Renal pelvis (tissue), 12 donors: Measurements from ENCODE around the gene BORA. TPM values are rescaled to one million over a fixed set of nuclear protein-coding genes. Genes with fewer than 3 reads are reported as not detected.
"Not testable (repeated sequence)": the region's sequence is repeated elsewhere in the genome, so short reads cannot be mapped to it uniquely, and the experiment has no call there.

Experiments used
- DNase-seq: peaks from one replicate; pipeline ENCODE4 v3.0.0-alpha.2; 2013
- long read RNA-seq, 16 experiments: transcript quantifications; one replicate each; lab custom pipeline, GENCODE V29; 2026
- polyA plus RNA-seq, 3 donors: library from polyadenylated mRNA; unstranded; fragments of 120-200 nt; gene quantifications; one replicate each; pipeline ENCODE4 v1.2.1, GENCODE V29; 2013; ENCODE audit not compliant: insufficient read length in 3 of 3

BORA gene
- polyA plus RNA-seq: 10 to 100 TPM in 1 of 3 donors, 1 to 10 TPM in 2; 9.1 to 10.1 (median 9.3) TPM
- long read RNA-seq, donor 1: 0 reads
- long read RNA-seq, donor 2, partial matches to known transcripts: 0 of 3 reads
- long read RNA-seq, donor 2, other reads (novel, unspliced or antisense): 0 of 3 reads
- long read RNA-seq, donor 3, partial matches to known transcripts: 0 of 2 reads
- long read RNA-seq, donor 3, other reads (novel, unspliced or antisense): 0 of 2 reads
- long read RNA-seq, donor 4, partial matches to known transcripts: 0 of 2 reads
- long read RNA-seq, donor 4, other reads (novel, unspliced or antisense): 0 of 2 reads
- long read RNA-seq, donor 5, partial matches to known transcripts: 14 of 14 reads
- long read RNA-seq, donor 5, other reads (novel, unspliced or antisense): 0 of 14 reads
- long read RNA-seq, donor 6: 0 reads
- long read RNA-seq, donor 7: 0 reads
- long read RNA-seq, donor 8: 0 reads
- long read RNA-seq, donor 9, partial matches to known transcripts: 51 of 51 reads
- long read RNA-seq, donor 9, other reads (novel, unspliced or antisense): 0 of 51 reads
- long read RNA-seq, donor 10, partial matches to known transcripts: 0 of 1 reads
- long read RNA-seq, donor 10, other reads (novel, unspliced or antisense): 0 of 1 reads
- long read RNA-seq, donor 11, partial matches to known transcripts: 0 of 1 reads
- long read RNA-seq, donor 11, other reads (novel, unspliced or antisense): 0 of 1 reads
- long read RNA-seq, donor 12, partial matches to known transcripts: 68 of 76 reads
- long read RNA-seq, donor 12, other reads (novel, unspliced or antisense): 7 of 76 reads
- long read RNA-seq, donor 13, partial matches to known transcripts: 11 of 12 reads
- long read RNA-seq, donor 13, other reads (novel, unspliced or antisense): 0 of 12 reads
- long read RNA-seq, donor 14: 0 reads
- long read RNA-seq, donor 15: 0 reads
- long read RNA-seq, donor 16, partial matches to known transcripts: 20 of 22 reads
- long read RNA-seq, donor 16, other reads (novel, unspliced or antisense): 0 of 22 reads

DNA sequence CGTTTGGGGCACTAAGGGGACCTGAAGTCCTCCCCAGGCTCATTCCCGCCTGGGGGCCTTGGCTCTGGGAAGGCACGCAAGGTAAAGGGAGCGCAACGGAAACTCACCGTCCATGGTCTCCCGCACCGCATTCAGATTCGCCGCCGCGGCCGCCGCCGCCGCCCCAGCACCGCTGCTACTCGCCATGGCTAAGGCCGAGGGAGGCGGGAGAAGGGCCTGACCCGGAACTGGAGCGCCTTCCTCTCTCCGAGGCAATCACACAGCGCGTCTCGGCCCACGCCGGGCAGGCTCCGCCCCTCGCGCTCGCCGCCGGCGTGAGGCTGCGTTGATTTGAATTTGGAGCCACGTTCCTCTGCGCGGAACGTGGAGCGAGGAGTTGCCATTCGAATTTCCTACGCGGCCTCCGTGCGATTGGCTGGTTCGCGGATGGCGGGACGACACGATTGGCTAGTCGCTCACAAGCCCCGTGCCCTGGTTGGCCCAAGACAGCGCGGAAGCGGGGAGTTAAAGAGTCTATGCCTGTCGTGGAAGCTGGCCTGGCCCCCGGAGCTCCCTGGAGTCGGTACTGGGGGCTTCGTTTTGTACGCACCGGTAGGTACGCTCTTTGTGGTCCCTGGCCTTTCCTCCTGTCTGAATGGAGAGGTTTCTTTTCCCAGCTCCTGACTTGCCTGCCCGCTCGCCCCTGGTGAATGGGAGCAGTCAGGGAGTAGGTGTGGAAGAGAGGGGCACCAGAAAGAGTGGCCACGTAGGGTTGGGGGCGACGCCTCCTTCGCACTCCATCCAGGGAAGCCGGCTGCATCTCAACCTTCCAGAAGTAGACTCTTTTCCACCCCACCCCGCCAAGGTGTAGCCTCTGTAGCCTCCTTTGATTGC lies at the start of gene BORA, which contains the start of gene MZT1:
Gene BORA, plus strand, starts transcription at position 507 of the 873 bp plus-strand sequence. CDS start 1,018 bp downstream, outside the sequence.
Gene MZT1, minus strand, starts transcription at position 213 of the 873 bp plus-strand sequence. Its CDS starts 27 bp downstream, at position 186.
- peak; percentile 96 for DNase-seq

DNA sequence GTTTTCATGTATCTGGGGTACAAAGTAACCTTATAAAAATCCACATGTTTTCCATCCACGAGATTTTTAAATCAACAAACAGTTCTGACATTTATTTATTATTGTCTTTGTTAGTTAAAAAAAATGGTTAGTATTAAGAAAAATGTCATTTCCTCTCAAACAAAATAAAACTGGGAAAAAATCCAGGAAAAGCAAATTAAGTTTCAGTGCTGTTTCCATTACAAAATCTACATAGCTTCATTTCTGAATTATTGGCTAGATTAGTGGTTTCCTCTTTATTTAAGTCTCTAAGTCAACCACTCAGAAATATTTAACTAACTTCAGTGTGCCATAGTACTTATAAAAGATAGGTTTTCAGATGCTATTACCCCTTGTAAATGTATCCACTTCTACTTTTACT lies 49.4 kb upstream of the BORA start:
- DNase-seq: peak; percentile 53

DNA sequence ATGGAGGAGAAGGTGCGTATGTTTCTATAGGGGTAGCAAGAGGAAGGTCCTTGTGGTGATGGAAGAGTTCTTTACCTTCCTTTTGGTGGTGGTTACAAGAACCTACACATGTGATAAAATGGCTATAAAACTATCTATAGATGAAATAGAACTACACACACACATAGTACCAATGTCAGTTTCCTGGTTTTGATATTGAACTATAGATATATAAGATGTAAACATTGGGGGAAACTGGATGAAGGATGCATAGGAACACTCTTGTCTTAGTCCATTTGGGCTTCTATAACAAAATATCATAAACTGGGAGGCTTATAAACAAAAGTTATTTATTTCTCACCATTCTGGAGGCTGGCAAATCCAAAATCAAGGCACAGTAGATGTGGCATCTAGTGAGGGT lies 47.4 kb upstream of the BORA start:
- DNase-seq: no peak

- no peak for DNase-seq
Observed at GRCh38 chr13:72686766-72687165, 41.0 kb upstream of the BORA start.

- no peak for DNase-seq
Observed at GRCh38 chr13:72689181-72689696, 38.5 kb upstream of the BORA start.

- no peak for DNase-seq
Observed at GRCh38 chr13:72692884-72693514, 34.7 kb upstream of the BORA start.

- no peak for DNase-seq
Observed at GRCh38 chr13:72693832-72694231, 33.9 kb upstream of the BORA start.

DNA sequence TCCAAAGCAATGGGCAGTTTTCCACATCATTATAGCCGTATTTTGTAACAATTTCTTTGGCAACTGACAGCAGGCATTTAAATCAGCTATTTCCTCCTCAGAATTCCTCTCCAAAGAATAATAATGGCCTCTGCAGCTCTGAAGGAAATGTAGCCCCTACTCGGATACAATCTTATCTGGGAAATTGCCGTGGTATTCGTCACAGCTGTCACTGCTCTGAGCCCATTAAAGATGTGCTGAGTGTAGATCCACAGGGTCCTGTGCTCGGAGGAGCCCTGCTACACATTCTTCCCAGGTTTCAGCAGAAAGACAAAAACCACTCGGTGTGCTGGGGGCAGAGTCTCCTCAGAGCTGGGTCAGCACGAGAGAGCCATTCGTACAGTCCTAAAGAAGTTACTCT lies 33.4 kb upstream of the BORA start:
- no peak for DNase-seq

DNA sequence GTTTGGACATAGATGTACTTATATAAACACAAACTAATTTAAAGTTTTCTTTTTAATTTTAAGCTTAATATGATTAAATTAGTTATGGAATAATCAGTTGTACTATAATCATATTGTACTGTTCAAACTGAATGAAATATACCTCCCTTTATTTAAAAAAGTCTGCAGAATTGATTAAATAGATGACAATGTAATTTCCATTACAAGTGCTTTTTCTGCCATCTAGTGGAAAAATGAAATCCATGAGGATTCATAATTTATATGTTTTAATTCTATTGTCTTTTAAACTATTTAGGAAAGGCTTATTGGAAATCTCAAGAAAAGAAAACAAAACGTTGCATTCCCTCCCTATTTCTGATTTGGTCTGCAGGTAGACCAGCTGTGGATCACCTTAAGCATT lies 31.1 kb upstream of the BORA start:
- no peak for DNase-seq

- DNase-seq: no peak
Observed at GRCh38 chr13:72698164-72698563, 29.6 kb upstream of the BORA start.

GRCh38 chr13:72700509-72700908 lies 27.2 kb upstream of the BORA start:
- DNase-seq: no peak

GRCh38 chr13:72716776-72717175 lies 10.9 kb upstream of the BORA start:
- no peak for DNase-seq

GRCh38 chr13:72726185-72726584 lies 1.5 kb upstream of the BORA start:
- not testable (repeated sequence) for DNase-seq

GRCh38 chr13:72726726-72727416 lies 852 bp upstream of the BORA start:
- peak; percentile 14 for DNase-seq

DNA sequence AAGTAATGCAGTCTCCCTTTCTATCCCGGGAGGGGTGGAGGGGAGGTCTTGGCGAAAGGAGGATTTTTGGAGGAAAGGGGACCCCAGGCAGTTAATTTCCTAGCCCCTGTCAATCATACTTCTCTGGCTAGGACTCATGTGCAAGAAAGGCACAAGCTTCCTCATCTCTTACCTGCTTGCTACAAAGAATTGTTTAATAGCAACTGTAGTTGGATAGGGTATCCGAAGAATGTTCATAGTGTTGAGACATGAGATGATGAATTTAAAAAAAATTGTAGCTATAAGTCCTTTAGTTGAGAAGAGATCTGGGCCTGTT lies 525 bp downstream of the BORA start:
- DNase-seq: peak; percentile 9

DNA sequence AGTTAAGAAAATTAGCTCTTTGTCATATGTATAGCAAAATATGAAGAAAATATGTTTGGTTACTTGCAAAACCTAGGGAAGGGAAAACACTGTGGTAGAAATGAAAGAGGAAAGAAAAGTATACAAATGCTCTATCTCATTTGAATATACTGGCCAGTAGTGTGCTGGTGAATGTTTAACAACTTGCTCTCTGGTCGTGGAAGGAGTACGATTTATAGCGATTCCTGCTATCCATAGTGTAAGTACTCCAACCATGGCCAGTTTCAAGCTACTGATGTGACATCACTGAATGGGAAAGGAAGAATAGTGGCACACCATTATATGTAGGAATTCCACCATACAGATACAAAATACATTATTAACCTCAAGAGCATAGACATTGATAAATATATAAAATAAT lies 9.3 kb downstream of the BORA start:
- DNase-seq: no peak

DNA sequence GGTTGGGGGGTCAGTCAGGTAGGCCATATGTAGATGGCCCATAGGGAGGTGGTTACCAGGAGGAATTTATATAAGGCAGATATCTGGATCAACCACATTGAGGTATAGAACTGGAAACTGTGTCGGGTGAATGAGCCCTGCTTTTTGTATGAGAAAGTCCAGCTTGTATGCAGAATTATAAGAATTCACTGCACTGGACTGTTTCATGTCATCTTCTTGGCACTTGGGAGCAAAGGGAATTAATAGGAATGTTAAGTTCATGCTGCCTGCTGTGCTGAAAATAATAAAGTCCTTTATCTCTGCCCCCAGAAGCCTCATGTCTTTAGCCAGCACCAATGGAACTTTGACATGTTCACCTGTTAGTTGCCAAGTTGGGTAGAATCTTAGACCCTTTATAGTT lies 12.3 kb downstream of the BORA start:
- DNase-seq: no peak

DNA sequence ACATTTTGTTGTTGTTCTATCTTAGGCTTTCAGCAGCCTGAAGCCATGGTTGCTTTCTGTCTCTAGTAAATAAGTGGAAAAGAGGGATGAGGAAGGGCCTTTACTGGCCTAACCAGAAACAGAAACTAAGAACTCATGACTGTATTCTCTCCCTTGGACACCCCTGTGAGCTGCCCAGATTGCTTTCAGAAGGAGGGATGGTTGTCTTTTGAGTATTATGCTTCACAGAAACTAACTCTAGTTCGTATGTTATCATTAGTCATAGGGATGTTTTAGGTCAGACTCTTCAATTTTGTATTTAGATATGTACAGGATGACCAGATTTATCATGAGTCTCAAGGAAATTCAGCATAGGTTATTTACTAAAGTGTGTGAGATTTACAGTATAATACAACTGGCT lies 17.5 kb downstream of the BORA start:
- no peak for DNase-seq

GRCh38 chr13:72751220-72751619 lies 23.5 kb downstream of the BORA start:
- no peak for DNase-seq

GRCh38 chr13:72754111-72754510 lies 26.4 kb downstream of the BORA start:
- DNase-seq: no peak
